K562 (cell line): Measurements from ENCODE around the gene ATP5MG. TPM values are rescaled to one million over a fixed set of nuclear protein-coding genes. Genes with fewer than 3 reads are reported as not detected.

Experiments used
- CAMTA2 ChIP-seq: fragments of 250-450 bp; sonication (Bioruptor Pico); conservative IDR thresholded peaks from 2 replicates; pipeline ENCODE4 v1.5.1; 2022
- CBX5 ChIP-seq: IDR thresholded peaks from 2 replicates; pipeline ENCODE4 v1.6.1; 2014; ENCODE audit warnings: low read depth, borderline replicate concordance
- CHCHD3 ChIP-seq: fragments of 250-450 bp; sonication (Bioruptor Pico); IDR thresholded peaks from 2 replicates; pipeline ENCODE4 v2.1.2; 2022; ENCODE audit warnings: mild to moderate bottlenecking
- ESRRA ChIP-seq: fragments of 450-650 bp; IDR thresholded peaks from 2 replicates; pipeline ENCODE4 v1.6.1; 2014; ENCODE audit warnings: low read depth, mild to moderate bottlenecking, moderate library complexity, borderline replicate concordance
- ETS2 ChIP-seq: IDR thresholded peaks from 2 replicates; pipeline ENCODE4 v1.6.1; 2016; ENCODE audit warnings: borderline replicate concordance, missing genetic modification characterization, mild to moderate bottlenecking, moderate library complexity, missing compliant biosample characterization; ENCODE audit not compliant: poor library complexity, severe bottlenecking
- FUS ChIP-seq: fragments of 200-400 bp; formaldehyde crosslinking; optimal IDR thresholded peaks from 2 replicates; pipeline ENCODE3; 2017; ENCODE audit warnings: low read depth, low read length
- GABPA ChIP-seq: fragments of 200-800 bp; sonication (Bioruptor generic); conservative IDR thresholded peaks from 2 replicates; pipeline ENCODE4 v1.6.1; 2016; ENCODE audit warnings: low read depth, missing genetic modification characterization, missing compliant biosample characterization
- ILF3 ChIP-seq: fragments of 450-650 bp; IDR thresholded peaks from 2 replicates; pipeline ENCODE4 v1.6.1; 2018; ENCODE audit warnings: antibody characterized with exemption, mild to moderate bottlenecking, moderate library complexity, borderline replicate concordance
- KAT7 ChIP-seq: sonication (generic); formaldehyde crosslinking; IDR thresholded peaks from 2 replicates; pipeline ENCODE4 v1.8.0; 2022; ENCODE audit warnings: missing genetic modification reagents, mild to moderate bottlenecking, borderline replicate concordance
- MAFG ChIP-seq: fragments of 450-650 bp; conservative IDR thresholded peaks from 2 replicates; pipeline ENCODE4 v1.6.1; 2016; ENCODE audit warnings: missing genetic modification characterization, missing compliant biosample characterization
- NELFE ChIP-seq: IDR thresholded peaks from 2 replicates; pipeline ENCODE4 v1.6.1; 2011; ENCODE audit warnings: mild to moderate bottlenecking; ENCODE audit not compliant: insufficient read depth, insufficient read length
- NFIC ChIP-seq: fragments of 450-650 bp; IDR thresholded peaks from 2 replicates; pipeline ENCODE4 v1.6.1; 2017; ENCODE audit warnings: mild to moderate bottlenecking, inconsistent platforms
- NONO ChIP-seq, 2 experiments: fragments of 200-400 bp in 1 of 2; fragments of 450-650 bp in 1 of 2; formaldehyde crosslinking in 1 of 2; IDR thresholded peaks; 2 replicates each; pipeline ENCODE4 v1.6.1; 2017; ENCODE audit warnings: low read depth in 2 of 2, mild to moderate bottlenecking in 2 of 2, moderate library complexity in 2 of 2, low read length in 1 of 2
- POU5F1 ChIP-seq: fragments of 150-350 bp; IDR thresholded peaks from 2 replicates; pipeline ENCODE4 v1.6.1; 2014; ENCODE audit warnings: borderline replicate concordance, low read length, low read depth, mild to moderate bottlenecking; ENCODE audit not compliant: partially characterized antibody
- PTRF ChIP-seq: fragments of 450-650 bp; IDR thresholded peaks from 2 replicates; pipeline ENCODE4 v1.6.1; 2016; ENCODE audit warnings: mild to moderate bottlenecking, missing genetic modification characterization, missing compliant biosample characterization
- RAD51 ChIP-seq: fragments of 450-650 bp; IDR thresholded peaks from 2 replicates; pipeline ENCODE4 v1.7.1; 2016; ENCODE audit warnings: low read depth, mild to moderate bottlenecking, borderline replicate concordance
- SMARCA4 ChIP-seq: fragments of 450-650 bp; IDR thresholded peaks from 2 replicates; pipeline ENCODE4 v1.6.1; 2016
- SMARCB1 ChIP-seq: IDR thresholded peaks from 2 replicates; pipeline ENCODE4 v1.6.1; 2011; ENCODE audit warnings: improper control_type of control experiment, low read depth; ENCODE audit not compliant: insufficient read length
- SREBF1 ChIP-seq: fragments of 150-350 bp; IDR thresholded peaks from 2 replicates; pipeline ENCODE4 v1.6.1; 2014; ENCODE audit warnings: antibody characterized with exemption, low read depth, low read length, borderline replicate concordance
- STAT5B ChIP-seq: fragments of 250-450 bp; sonication (Bioruptor Pico); IDR thresholded peaks from 2 replicates; pipeline ENCODE4 v1.8.0; 2021; ENCODE audit warnings: mild to moderate bottlenecking, inconsistent platforms
- ZBTB1 ChIP-seq: sonication (generic); formaldehyde crosslinking; IDR thresholded peaks from 2 replicates; pipeline ENCODE4 v1.8.1; 2023; ENCODE audit warnings: missing genetic modification reagents, low read depth, mild to moderate bottlenecking, borderline replicate concordance
- ZNF253 ChIP-seq: fragments of 250-450 bp; sonication (Bioruptor Pico); conservative IDR thresholded peaks from 2 replicates; pipeline ENCODE4 v1.6.1; 2021; ENCODE audit warnings: mild to moderate bottlenecking
- ZNF668 ChIP-seq: fragments of 250-450 bp; sonication (Bioruptor Pico); IDR thresholded peaks from 2 replicates; pipeline ENCODE4 v1.8.0; 2022; ENCODE audit warnings: mild to moderate bottlenecking, inconsistent platforms
- polyA plus RNA-seq, 8 experiments: library from polyadenylated mRNA; depleted of rRNA in 4 of 8; stranded (reverse) in 5 of 8; unstranded in 3 of 8; fragments of >200 nt; fragmentation: Nextera tagmentation in 2 of 8; fragmentation: Illumina TruSeq in 1 of 8; extraction: Ambion mirVana in 2 of 8; extraction: Trizol in 1 of 8; gene quantifications; 2 replicates each; pipeline versions ENCODE4 v1.2.1 to v1.2.3, GENCODE V29; 2011 to 2014; ENCODE audit warnings: inconsistent platforms in 1 of 8, missing spikeins in 1 of 8
- total RNA-seq, 7 experiments: library from RNA; depleted of rRNA in 6 of 7; stranded (reverse); fragments of >200 nt in 6 of 7; fragmentation: Illumina TruSeq in 2 of 7; extraction: Trizol in 2 of 7; gene quantifications; 2 replicates each; pipeline versions ENCODE4 v1.2.1 to v1.2.3, GENCODE V29; 2011 to 2021; ENCODE audit warnings: low replicate concordance in 1 of 7
- TF ChIP-seq, protein P1 (sequence below): fragments of 450-650 bp; IDR thresholded peaks from 2 replicates; pipeline ENCODE4 v1.6.1; 2016; ENCODE audit warnings: missing biosample characterization, missing genetic modification characterization

The ATP5MG gene
- total and polyA plus RNA-seq, 9 of the 15 experiments (the other 6 are each of a cell fraction or from before 2014, with no cell fraction given) = 301 to 2,138 (median 434) TPM

DNA sequence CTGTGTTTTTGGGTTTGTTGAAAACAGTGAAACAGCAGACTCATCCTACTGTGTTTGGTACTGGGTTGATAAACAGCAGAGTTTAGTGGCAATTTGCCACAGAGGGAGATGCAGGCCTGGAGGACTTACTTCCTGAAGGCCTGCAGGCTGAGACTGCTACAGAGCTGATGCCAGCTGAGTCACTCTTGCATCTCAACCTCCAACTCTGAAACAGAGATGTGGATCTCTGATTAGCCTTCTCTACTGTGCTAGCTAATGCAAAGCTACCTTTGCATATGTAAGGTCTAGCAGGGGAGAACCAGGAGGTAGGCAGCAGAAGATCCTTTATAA, 14.3 kb downstream of the ATP5MG start (continued):
- no peak for TF ChIP-seq PTRF
- peak; percentile 98 for TF ChIP-seq NFIC
- TF ChIP-seq ESRRA = no peak; the same call in 1 of the 2 replicates
- no peak for TF ChIP-seq ZNF253
- peak; percentile 96 for TF ChIP-seq SMARCA4
- TF ChIP-seq POU5F1 = no peak
- no peak for TF ChIP-seq FUS
- TF ChIP-seq ZBTB1 (CRISPR knock-in tag) = no peak
- TF ChIP-seq, protein P1, sequence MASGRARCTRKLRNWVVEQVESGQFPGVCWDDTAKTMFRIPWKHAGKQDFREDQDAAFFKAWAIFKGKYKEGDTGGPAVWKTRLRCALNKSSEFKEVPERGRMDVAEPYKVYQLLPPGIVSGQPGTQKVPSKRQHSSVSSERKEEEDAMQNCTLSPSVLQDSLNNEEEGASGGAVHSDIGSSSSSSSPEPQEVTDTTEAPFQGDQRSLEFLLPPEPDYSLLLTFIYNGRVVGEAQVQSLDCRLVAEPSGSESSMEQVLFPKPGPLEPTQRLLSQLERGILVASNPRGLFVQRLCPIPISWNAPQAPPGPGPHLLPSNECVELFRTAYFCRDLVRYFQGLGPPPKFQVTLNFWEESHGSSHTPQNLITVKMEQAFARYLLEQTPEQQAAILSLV (tag) = no peak
- no peak for TF ChIP-seq ZNF668 (CRISPR knock-in tag)
- no peak for TF ChIP-seq CAMTA2 (CRISPR knock-in tag)
- no peak for TF ChIP-seq STAT5B (CRISPR knock-in tag)
- TF ChIP-seq NELFE = no peak
- no peak for TF ChIP-seq SREBF1
- TF ChIP-seq GABPA (tag) = peak; percentile 56
- no peak for TF ChIP-seq CHCHD3
- TF ChIP-seq ILF3 = no peak
- no peak for TF ChIP-seq KAT7 (CRISPR knock-in tag)
- TF ChIP-seq NONO (IDR thresholded peaks at IDR 0.05; ENCODE audit: low read depth in 2 of 2, low read length in 1 of 2) = peak in 1 of 2 experiments; percentile 77; a peak in 2 of 4 replicates
- peak; percentile 35; the same call in 1 of the 2 replicates for TF ChIP-seq RAD51
- TF ChIP-seq SMARCB1 = no peak
- no peak for TF ChIP-seq ETS2 (tag)
- TF ChIP-seq MAFG (tag) = peak; percentile 96
- 0 out of 2 replicates have a peak, but pooled peaks have one; percentile 44 for TF ChIP-seq CBX5
